GM12801 (cell line): ENCODE measurements around the gene SBK2.

ENCODE experiments used
- TF ChIP-seq, protein P1 (sequence below): IDR thresholded peaks from one replicate; pipeline ENCODE4 v1.5.1; 2011; ENCODE audit warnings: control low read depth; ENCODE audit not compliant: insufficient read length; ENCODE audit errors: extremely low read depth

SBK2 gene

DNA sequence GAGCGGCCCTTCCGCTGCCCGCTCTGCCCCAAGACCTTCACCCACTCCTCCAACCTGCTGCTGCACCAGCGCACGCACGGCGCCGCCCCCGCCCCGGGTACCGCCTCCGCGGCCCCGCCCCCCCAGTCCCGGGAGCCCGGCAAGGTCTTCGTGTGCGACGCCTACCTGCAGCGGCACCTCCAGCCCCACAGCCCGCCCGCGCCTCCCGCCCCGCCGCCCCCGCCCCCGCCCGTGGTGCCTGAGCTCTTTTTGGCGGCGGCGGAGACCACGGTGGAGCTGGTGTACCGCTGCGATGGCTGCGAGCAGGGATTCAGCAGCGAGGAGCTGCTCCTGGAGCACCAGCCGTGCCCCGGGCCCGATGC is 55.2 kb downstream of the SBK2 start:
- TF ChIP-seq, protein P1, sequence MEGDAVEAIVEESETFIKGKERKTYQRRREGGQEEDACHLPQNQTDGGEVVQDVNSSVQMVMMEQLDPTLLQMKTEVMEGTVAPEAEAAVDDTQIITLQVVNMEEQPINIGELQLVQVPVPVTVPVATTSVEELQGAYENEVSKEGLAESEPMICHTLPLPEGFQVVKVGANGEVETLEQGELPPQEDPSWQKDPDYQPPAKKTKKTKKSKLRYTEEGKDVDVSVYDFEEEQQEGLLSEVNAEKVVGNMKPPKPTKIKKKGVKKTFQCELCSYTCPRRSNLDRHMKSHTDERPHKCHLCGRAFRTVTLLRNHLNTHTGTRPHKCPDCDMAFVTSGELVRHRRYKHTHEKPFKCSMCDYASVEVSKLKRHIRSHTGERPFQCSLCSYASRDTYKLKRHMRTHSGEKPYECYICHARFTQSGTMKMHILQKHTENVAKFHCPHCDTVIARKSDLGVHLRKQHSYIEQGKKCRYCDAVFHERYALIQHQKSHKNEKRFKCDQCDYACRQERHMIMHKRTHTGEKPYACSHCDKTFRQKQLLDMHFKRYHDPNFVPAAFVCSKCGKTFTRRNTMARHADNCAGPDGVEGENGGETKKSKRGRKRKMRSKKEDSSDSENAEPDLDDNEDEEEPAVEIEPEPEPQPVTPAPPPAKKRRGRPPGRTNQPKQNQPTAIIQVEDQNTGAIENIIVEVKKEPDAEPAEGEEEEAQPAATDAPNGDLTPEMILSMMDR: no peak

DNA sequence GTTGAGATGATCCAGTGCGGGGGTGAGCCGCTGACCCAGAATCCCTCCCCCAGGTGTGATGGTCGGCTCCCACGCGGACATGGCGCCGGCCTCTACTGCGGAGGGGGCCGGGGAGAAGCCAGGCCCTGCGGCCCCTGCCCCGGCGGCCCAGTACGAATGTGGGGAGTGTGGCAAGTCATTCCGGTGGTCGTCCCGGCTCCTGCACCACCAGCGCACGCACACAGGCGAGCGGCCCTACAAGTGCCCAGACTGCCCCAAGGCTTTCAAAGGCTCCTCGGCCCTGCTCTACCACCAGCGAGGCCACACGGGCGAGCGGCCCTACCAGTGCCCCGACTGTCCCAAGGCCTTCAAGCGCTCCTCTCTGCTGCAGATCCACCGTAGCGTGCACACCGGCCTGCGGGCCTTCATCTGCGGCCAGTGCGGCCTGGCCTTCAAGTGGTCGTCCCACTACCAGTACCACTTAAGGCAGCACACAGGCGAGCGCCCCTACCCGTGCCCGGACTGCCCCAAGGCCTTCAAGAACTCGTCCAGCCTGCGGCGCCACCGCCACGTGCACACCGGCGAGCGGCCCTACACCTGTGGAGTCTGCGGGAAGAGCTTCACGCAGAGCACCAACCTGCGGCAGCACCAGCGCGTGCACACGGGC is 55.7 kb downstream of the SBK2 start:
- TF ChIP-seq, protein P1: no peak

- TF ChIP-seq, protein P1: no peak
These were observed 57.3 kb downstream of the SBK2 start for GRCh38 chr19:55479451-55480230.

- TF ChIP-seq, protein P1: no peak
These were observed 57.9 kb downstream of the SBK2 start for GRCh38 chr19:55479045-55479444.
